GM18505 (cell line): Measurements from ENCODE around the gene UBC.
A peak's percentile ranks its signal among the peaks of the same experiment; 100 is the strongest.

Experiments
- ATAC-seq: cut with Tn5 transposase; IDR thresholded peaks from one replicate; pipeline ENCODE4 v1.9.1; 2021; ENCODE audit not compliant: unreplicated experiment
- POLR2A ChIP-seq: IDR thresholded peaks from 4 replicates; pipeline ENCODE4 v1.6.1; 2011; ENCODE audit warnings: borderline replicate concordance; ENCODE audit not compliant: insufficient read depth, insufficient read length; ENCODE audit errors: extremely low read depth

UBC gene

GRCh38 chr12:124878795-124879516 is 35.5 kb downstream of the UBC start:
- no peak for TF ChIP-seq POLR2A
- ATAC-seq, result no peak

- TF ChIP-seq POLR2A, result no peak
- no peak for ATAC-seq
These were observed 37.0 kb downstream of the UBC start for GRCh38 chr12:124877423-124877822.

- no peak for TF ChIP-seq POLR2A
- no peak for ATAC-seq
These were observed 38.3 kb downstream of the UBC start for GRCh38 chr12:124876171-124876570.

GRCh38 chr12:124875803-124876132 is 38.7 kb downstream of the UBC start:
- TF ChIP-seq POLR2A, result no peak

GRCh38 chr12:124874988-124875802 is 39.3 kb downstream of the UBC start:
- no peak for ATAC-seq
- no peak for TF ChIP-seq POLR2A

More at GRCh38 chr12:124875803-124876132, 38.7 kb downstream of the UBC start:
- no peak for ATAC-seq

- ATAC-seq, result no peak
- TF ChIP-seq POLR2A, result no peak
These were observed 40.3 kb downstream of the UBC start for GRCh38 chr12:124874188-124874587.

GRCh38 chr12:124872068-124872719 is 42.3 kb downstream of the UBC start:
- TF ChIP-seq POLR2A, result no peak
- ATAC-seq, result no peak

- no peak for ATAC-seq
- no peak for TF ChIP-seq POLR2A
These were observed 43.2 kb downstream of the UBC start for GRCh38 chr12:124871297-124871696.

GRCh38 chr12:124870515-124870914 is 43.9 kb downstream of the UBC start:
- no peak for ATAC-seq
- no peak for TF ChIP-seq POLR2A

GRCh38 chr12:124869059-124869665 is 45.3 kb downstream of the UBC start:
- peak; percentile 44 for ATAC-seq

GRCh38 chr12:124868252-124869058 is 46.0 kb downstream of the UBC start:
- TF ChIP-seq POLR2A, result no peak
- no peak for ATAC-seq

More at GRCh38 chr12:124869059-124869665, 45.3 kb downstream of the UBC start:
- TF ChIP-seq POLR2A, result no peak

- ATAC-seq, result no peak
These were observed 47.0 kb downstream of the UBC start for GRCh38 chr12:124867401-124867930.

More at GRCh38 chr12:124867401-124867930, 47.0 kb downstream of the UBC start:
- no peak for TF ChIP-seq POLR2A
